Measurements from ENCODE around the gene LMLN.
"Not testable (repeated sequence)": the region's sequence is repeated elsewhere in the genome, so short reads cannot be mapped to it uniquely, and the experiment has no call there.

LMLN gene

GRCh38 chr3:197959891-197960693, at the start of gene LMLN:
TSS of gene LMLN (plus strand) at chr3:197960217. CDS start at chr3:197960246, 29 bp downstream.
- peak; percentile 89 for DNase-seq

- no peak for DNase-seq
Measured at GRCh38 chr3:197912741-197913476, 47.1 kb upstream of the LMLN start.

- no peak for DNase-seq
Measured at GRCh38 chr3:197913641-197914380, 46.2 kb upstream of the LMLN start.

GRCh38 chr3:197921429-197922275, 38.4 kb upstream of the LMLN start:
- DNase-seq = not testable (repeated sequence)

- DNase-seq = no peak
Measured at GRCh38 chr3:197926418-197926817, 33.6 kb upstream of the LMLN start.

GRCh38 chr3:197927578-197927977, 32.4 kb upstream of the LMLN start:
- DNase-seq = not testable (repeated sequence)

- no peak for DNase-seq
Measured at GRCh38 chr3:197936819-197937384, 23.1 kb upstream of the LMLN start.

GRCh38 chr3:197940745-197941384, 19.2 kb upstream of the LMLN start:
- no peak for DNase-seq

GRCh38 chr3:197942956-197943556, 17.0 kb upstream of the LMLN start:
- DNase-seq = no peak

GRCh38 chr3:197949191-197949777, 10.7 kb upstream of the LMLN start:
- DNase-seq = no peak

- peak; percentile 96 for DNase-seq
Measured at GRCh38 chr3:197949778-197950676, 10.0 kb upstream of the LMLN start, which contains the start of gene RPL35A. TSS of gene RPL35A (plus strand) at chr3:197950190. CDS start at chr3:197950968, 778 bp downstream.

- no peak for DNase-seq
Measured at GRCh38 chr3:197950677-197951061, 9.3 kb upstream of the LMLN start.

- no peak for DNase-seq
Measured at GRCh38 chr3:197951392-197951990, 8.5 kb upstream of the LMLN start.

- DNase-seq = no peak
Measured at GRCh38 chr3:197952440-197952839, 7.6 kb upstream of the LMLN start.

GRCh38 chr3:197953325-197953724, 6.7 kb upstream of the LMLN start:
- no peak for DNase-seq

GRCh38 chr3:197953881-197954280, 6.1 kb upstream of the LMLN start:
- no peak for DNase-seq

- DNase-seq = no peak
Measured at GRCh38 chr3:197955892-197956477, 4.0 kb upstream of the LMLN start.

GRCh38 chr3:197956626-197956988, 3.4 kb upstream of the LMLN start:
- DNase-seq = no peak

- no peak for DNase-seq
Measured at GRCh38 chr3:197957790-197958133, 2.3 kb upstream of the LMLN start.

Data from NCI-H1417 treated with DMSO at 0.1 percent for 48 hours (cell line).